Calu3 (cell line): Measurements from ENCODE around the gene LRRC47. TPM values are rescaled to one million over a fixed set of nuclear protein-coding genes. Genes with fewer than 3 reads are reported as not detected.
"Not testable (repeated sequence)": the region's sequence is repeated elsewhere in the genome, so short reads cannot be mapped to it uniquely, and the experiment has no call there.

Experiments
- BruUV-seq: library from RNA; stranded (reverse); fragments of 400-500 nt; replicated peaks from 2 replicates; lab custom pipeline; 2021; lab: Mats Ljungman, UMichigan
- CTCF ChIA-PET: fragments of 300-600 bp; sonication (Branson Sonifier 250); formaldehyde crosslinking; loops from one replicate; lab custom pipeline; 2022; ENCODE audit warnings: antibody characterized with exemption; lab: Charles Lee
- DNase-seq: peaks from one replicate; pipeline ENCODE4 v3.0.0; 2022
- H3K27ac Mint-ChIP-seq: one replicate; pipeline ENCODE4 v1.8.0; 2022; ENCODE audit warnings: mixed read lengths; ENCODE audit not compliant: unreplicated experiment
- H3K27me3 Mint-ChIP-seq: one replicate; pipeline ENCODE4 v1.8.0; 2022; ENCODE audit warnings: mixed read lengths; ENCODE audit not compliant: unreplicated experiment
- H3K36me3 Mint-ChIP-seq: one replicate; pipeline ENCODE4 v1.8.0; 2022; ENCODE audit warnings: mild to moderate bottlenecking, moderate library complexity, mixed read lengths; ENCODE audit not compliant: insufficient read depth, unreplicated experiment
- H3K4me1 Mint-ChIP-seq: one replicate; pipeline ENCODE4 v1.8.0; 2022; ENCODE audit warnings: mild to moderate bottlenecking, low read depth, mixed read lengths; ENCODE audit not compliant: unreplicated experiment
- H3K4me3 Mint-ChIP-seq: one replicate; pipeline ENCODE4 v1.8.0; 2022; ENCODE audit warnings: mild to moderate bottlenecking, low read depth, moderate library complexity, mixed read lengths; ENCODE audit not compliant: unreplicated experiment
- H3K9me3 Mint-ChIP-seq: one replicate; pipeline ENCODE4 v1.8.0; 2022; ENCODE audit warnings: low read depth, mixed read lengths; ENCODE audit not compliant: unreplicated experiment
- intact Hi-C: fragments of 100-400 bp; cut with micrococcal nuclease; formaldehyde crosslinking; loops from one replicate; pipeline ENCODE4 v1.10.0; 2022; ENCODE audit not compliant: unreplicated experiment
- total RNA-seq: library from RNA; stranded (reverse); gene quantifications from 2 replicates; pipeline ENCODE4 v1.2.3, GENCODE V29; 2022
- TF ChIP-seq, protein P1 (sequence below): fragments of 200-600 bp; IDR thresholded peaks from one replicate; pipeline ENCODE4 v1.8.0; 2022; ENCODE audit warnings: antibody characterized with exemption; ENCODE audit not compliant: unreplicated experiment

Gene LRRC47
- total RNA-seq, 1 experiment from 2014 or later, result 35.8 TPM

DNA sequence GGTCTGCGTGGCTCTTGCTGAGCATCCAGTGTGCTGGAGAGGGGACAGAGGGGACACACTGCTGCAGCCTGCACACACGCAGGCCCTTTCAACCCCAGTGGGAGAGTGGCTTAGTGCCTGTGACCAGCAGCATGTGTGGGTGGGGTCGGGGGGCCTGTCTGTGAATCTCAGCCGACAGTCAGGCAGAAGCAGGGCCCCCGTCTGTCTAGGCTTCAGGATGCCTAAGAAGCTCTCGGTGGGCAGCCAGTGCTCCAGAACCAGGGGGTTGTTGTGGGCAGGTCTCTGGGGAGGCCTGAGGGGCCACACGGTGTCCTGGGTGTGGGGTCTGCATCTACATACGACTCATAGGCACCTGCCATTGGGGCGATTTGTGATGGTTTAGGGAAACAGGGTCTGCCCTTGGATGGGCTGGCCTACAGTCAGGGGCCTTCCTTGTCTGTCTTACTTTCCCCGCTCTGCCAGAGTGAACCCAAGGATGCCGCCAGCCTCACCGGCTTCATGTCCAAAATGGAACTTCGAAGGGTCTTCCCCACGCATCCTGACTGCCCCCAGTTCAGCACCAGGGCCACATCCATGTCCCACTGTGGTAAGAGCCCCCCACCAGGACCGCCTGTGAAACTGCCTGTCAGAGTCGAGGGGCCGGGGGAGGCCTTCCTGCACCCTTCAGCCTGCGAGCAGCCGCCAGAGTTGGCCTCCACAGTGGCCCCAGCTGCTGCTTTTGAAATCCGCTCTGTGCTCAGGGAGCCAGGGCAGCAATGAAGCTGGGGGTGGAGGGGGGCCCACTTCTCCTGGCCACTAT, 42.4 kb downstream of the LRRC47 start:
- TF ChIP-seq, protein P1, sequence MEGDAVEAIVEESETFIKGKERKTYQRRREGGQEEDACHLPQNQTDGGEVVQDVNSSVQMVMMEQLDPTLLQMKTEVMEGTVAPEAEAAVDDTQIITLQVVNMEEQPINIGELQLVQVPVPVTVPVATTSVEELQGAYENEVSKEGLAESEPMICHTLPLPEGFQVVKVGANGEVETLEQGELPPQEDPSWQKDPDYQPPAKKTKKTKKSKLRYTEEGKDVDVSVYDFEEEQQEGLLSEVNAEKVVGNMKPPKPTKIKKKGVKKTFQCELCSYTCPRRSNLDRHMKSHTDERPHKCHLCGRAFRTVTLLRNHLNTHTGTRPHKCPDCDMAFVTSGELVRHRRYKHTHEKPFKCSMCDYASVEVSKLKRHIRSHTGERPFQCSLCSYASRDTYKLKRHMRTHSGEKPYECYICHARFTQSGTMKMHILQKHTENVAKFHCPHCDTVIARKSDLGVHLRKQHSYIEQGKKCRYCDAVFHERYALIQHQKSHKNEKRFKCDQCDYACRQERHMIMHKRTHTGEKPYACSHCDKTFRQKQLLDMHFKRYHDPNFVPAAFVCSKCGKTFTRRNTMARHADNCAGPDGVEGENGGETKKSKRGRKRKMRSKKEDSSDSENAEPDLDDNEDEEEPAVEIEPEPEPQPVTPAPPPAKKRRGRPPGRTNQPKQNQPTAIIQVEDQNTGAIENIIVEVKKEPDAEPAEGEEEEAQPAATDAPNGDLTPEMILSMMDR, result no peak
- Mint-ChIP-seq H3K4me3 (no peak overlapping the region), H3K36me3 (no peaks in the 10 kb centered on the region), H3K27ac (no peak overlapping the region), H3K4me1 (no peaks in the 10 kb centered on the region), H3K27me3 (peaks cover 45% of the 10 kb centered on the region), H3K9me3 (no peaks in the 10 kb centered on the region)
- intact Hi-C loops, result no loop called here
- CTCF ChIA-PET, result interaction anchor here (0.9 kb wide), 1 partner anchor 42 kb away, joined by 4 read pairs; the partner anchor contains the start of gene LRRC47
- no TSS peak for BruUV-seq
- no peak for DNase-seq

DNA sequence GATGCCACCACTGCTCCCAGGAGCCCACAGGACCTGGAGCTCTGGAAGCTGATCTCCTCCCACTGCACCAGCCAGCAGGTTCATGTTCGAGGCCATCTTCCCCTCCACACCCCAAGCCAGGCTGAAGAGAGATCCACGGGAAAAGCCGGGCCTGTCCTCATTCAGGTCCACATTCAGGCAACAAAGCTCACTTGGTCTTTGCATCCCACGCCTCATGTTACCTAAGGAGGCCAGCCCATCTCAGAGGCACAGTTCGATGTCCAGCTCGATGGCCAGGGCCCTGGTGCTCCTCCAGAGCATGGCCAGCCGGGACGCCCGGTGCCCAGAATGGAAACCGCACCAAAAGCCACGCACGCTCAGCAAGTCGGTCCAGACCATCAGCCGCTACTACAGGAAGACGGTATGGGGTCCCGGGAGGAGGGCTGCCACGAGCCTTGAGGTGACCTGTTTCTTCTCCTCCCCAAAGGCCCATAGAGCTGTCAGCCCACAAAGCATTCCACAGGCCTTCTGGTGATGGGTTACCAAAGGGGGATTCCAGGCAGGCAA, 43.8 kb downstream of the LRRC47 start, which contains the start of gene CCDC27:
TSS of gene CCDC27 (plus strand) at position 51 of the 546 bp plus-strand sequence. CDS start at position 83, 32 bp downstream.
- H3K36me3 Mint-ChIP-seq, result no peaks in the 10 kb centered on the region
- TF ChIP-seq, protein P1, result no peak
- CTCF ChIA-PET, result no interaction called here
- no peak for DNase-seq
- intact Hi-C loops, result no loop called here
- no peaks in the 10 kb centered on the region for H3K9me3 Mint-ChIP-seq
- H3K4me1 Mint-ChIP-seq, result no peaks in the 10 kb centered on the region
- peaks cover 35% of the 10 kb centered on the region for H3K27me3 Mint-ChIP-seq
- no peak within 1 kb of the TSS for H3K27ac Mint-ChIP-seq
- H3K4me3 Mint-ChIP-seq, result no peak within 1 kb of the TSS
- BruUV-seq, result no TSS peak

DNA sequence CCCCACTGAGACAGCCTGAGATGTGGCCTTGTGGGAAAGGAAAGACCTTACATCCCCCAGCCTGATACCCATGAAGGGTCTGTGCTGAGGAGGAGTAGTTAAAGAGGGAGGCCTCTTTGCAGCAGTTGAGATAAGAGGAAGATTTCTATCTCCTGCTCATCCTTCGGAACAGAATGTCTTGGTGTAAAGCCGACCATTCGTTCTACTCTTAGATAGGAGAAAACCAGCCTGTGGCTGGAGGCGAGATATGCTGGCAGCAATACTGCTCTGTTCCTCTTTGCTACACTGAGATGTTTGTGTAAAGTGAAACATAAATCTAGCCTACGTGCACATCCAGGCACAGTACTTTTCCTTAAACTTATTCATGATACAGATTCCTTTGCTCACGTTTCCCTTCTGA, 45.6 kb downstream of the LRRC47 start:
- intact Hi-C loops, result no loop called here
- Mint-ChIP-seq H3K4me1 (no peaks in the 10 kb centered on the region), H3K4me3 (no peak overlapping the region)

DNA sequence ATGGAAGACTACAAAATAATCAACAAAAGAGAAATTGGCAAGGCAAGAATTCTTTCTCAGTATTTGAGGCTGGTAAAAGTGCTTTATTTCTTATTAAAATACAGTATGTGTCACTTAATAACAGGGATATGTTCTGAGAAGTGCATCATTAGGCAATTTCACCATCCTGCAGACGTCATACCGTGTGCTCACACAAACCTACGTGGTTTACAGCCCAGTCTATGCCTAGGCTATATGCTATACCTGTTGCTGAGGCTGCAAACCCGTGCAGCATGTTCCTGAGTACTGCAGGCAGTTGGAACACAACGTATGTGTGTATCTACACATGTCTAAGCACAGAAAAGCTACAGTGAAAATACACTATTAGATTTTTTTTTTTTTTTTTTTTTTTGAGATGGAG, 46.8 kb downstream of the LRRC47 start:
- peaks cover 35% of the 10 kb centered on the region for H3K27me3 Mint-ChIP-seq
- H3K4me1 Mint-ChIP-seq, result peaks cover 8% of the 10 kb centered on the region
- no TSS peak for BruUV-seq
- TF ChIP-seq, protein P1, result no peak
- H3K27ac Mint-ChIP-seq, result no peak overlapping the region
- CTCF ChIA-PET, result no interaction called here
- DNase-seq, result no peak
- H3K36me3 Mint-ChIP-seq, result peaks cover 6% of the 10 kb centered on the region
- intact Hi-C loops, result no loop called here
- no peaks in the 10 kb centered on the region for H3K9me3 Mint-ChIP-seq
- no peak overlapping the region for H3K4me3 Mint-ChIP-seq

More for the DNA sequence above, 45.6 kb downstream of the LRRC47 start:
- no peaks in the 10 kb centered on the region for H3K36me3 Mint-ChIP-seq
- peaks cover 35% of the 10 kb centered on the region for H3K27me3 Mint-ChIP-seq
- TF ChIP-seq, protein P1, result no peak
- H3K9me3 Mint-ChIP-seq, result no peaks in the 10 kb centered on the region
- no peak overlapping the region for H3K27ac Mint-ChIP-seq
- BruUV-seq, result no TSS peak
- CTCF ChIA-PET, result no interaction called here
- no peak for DNase-seq

DNA sequence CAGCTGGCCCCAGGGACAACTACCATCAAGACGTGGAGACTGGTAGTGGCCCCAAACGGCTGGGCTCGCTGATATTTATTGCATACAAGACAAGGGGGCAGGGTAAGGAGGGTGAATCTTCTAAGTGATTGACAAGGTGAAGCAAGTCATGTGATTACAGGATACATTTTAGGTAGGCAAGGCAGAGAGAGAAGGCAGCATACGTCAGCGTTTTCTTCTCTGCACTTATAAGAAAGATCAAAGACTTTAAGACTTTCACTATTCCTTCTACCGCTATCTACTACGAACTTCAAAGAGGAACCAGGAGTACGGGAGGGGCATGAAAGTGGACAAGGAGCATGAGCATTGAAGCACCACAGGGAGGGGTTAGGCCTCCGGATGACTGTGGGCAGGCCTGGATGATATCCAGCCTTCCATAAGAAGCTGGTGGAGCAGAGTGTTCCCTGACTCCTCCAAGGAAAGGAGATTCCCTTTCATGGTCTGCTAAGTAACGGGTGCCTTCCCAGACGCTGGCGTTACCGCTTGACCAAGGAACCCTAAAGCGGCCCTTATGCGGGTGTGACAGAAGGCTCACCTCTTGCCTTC, 47.9 kb downstream of the LRRC47 start:
- CTCF ChIA-PET, H3K36me3 Mint-ChIP-seq, H3K9me3 Mint-ChIP-seq, H3K4me1 Mint-ChIP-seq, BruUV-seq, DNase-seq, intact Hi-C loops, H3K4me3 Mint-ChIP-seq, H3K27ac Mint-ChIP-seq: not testable (repeated sequence)
- H3K27me3 Mint-ChIP-seq, result peaks cover 35% of the 10 kb centered on the region
